Activated CD8-positive, alpha-beta T cell treated with anti-CD3 and anti-CD28 coated beads, Interleukin-2, amount 10 ng/mL, durations not matched to agents 7 days and 5 days (primary cell): ENCODE results near the gene BIRC6. TPM values are rescaled to one million over a fixed set of nuclear protein-coding genes. Genes with fewer than 3 reads are reported as not detected.

ENCODE experiments used
- ATAC-seq: fragments of 150-1000 bp; cut with Tn5 transposase; one replicate; pipeline ENCODE4 v1.10.0; 2021; ENCODE audit warnings: moderate library complexity
- CTCF ChIA-PET: fragments of 350-600 bp; sonication (Branson Sonifier 250); formaldehyde crosslinking; loops from one replicate; lab custom pipeline; 2021; ENCODE audit warnings: antibody characterized with exemption; lab: Charles Lee
- POLR2A ChIA-PET: fragments of 350-600 bp; sonication (Branson Sonifier 250); formaldehyde crosslinking; loops from one replicate; lab custom pipeline; 2021; ENCODE audit warnings: antibody characterized with exemption; lab: Charles Lee
- DNase-seq: peaks from one replicate; pipeline ENCODE4 v3.0.0-alpha.2; 2020
- H3K27ac Mint-ChIP-seq: one replicate; pipeline ENCODE4 v1.8.0; 2021; ENCODE audit warnings: mild to moderate bottlenecking, mixed read lengths
- H3K27me3 Mint-ChIP-seq: one replicate; pipeline ENCODE4 v1.8.0; 2021; ENCODE audit warnings: low read depth, mixed read lengths
- H3K36me3 Mint-ChIP-seq: one replicate; pipeline ENCODE4 v1.8.0; 2021; ENCODE audit warnings: low read depth, mixed read lengths
- H3K4me1 Mint-ChIP-seq: one replicate; pipeline ENCODE4 v1.8.0; 2021; ENCODE audit warnings: low read depth, mixed read lengths
- H3K4me3 Mint-ChIP-seq: one replicate; pipeline ENCODE4 v1.8.0; 2021; ENCODE audit warnings: mild to moderate bottlenecking, mixed read lengths
- H3K9me3 Mint-ChIP-seq: one replicate; pipeline ENCODE4 v1.8.0; 2022; ENCODE audit warnings: mixed read lengths; ENCODE audit not compliant: insufficient read depth
- total RNA-seq, 2 experiments: library from RNA; stranded (reverse); gene quantifications; one replicate each; pipeline ENCODE4 v1.2.3, GENCODE V29; 2021

BIRC6 gene
- total RNA-seq, 2 experiments from 2014 or later, result 105 to 106 TPM

DNA sequence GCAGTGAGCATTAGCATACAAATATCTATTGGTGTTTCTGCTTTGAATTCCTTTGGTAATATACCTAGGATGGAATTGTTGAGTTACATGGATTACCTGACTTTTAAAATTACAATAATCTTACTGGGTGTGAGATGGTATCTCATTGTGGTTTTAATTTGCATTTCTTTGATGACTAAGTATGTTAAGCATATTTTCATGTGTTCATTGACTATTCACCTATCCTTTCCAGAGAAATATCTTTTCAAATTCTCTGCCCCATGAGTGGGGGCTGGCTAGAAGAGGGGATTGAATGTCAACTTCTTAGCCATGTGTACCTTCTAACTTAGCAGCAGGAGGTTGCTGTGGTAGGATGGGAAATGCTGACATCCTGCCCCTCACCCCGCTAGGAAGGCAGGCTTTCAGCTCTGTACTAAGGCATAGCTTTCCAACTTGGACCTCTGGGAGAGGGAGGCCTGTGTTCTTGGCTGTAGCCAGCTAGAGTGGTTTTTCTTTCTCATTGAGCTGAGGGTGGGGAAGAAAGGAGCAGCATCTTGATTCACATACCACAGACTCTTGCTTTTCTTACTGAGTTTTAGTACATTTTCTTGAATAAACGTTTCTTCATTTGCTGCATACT is 207.7 kb downstream of the BIRC6 start:
- DNase-seq, result no peak
- CTCF ChIA-PET, result no interaction called here
- POLR2A ChIA-PET, result no interaction called here
- peaks cover 54% of the 10 kb centered on the region for H3K36me3 Mint-ChIP-seq
- H3K4me3 Mint-ChIP-seq, result no peak overlapping the region
- peaks cover 10% of the 10 kb centered on the region for H3K4me1 Mint-ChIP-seq
- no peak for ATAC-seq
- H3K27me3 Mint-ChIP-seq, result no peaks in the 10 kb centered on the region
- no peak overlapping the region for H3K27ac Mint-ChIP-seq
- peaks cover 19% of the 10 kb centered on the region for H3K9me3 Mint-ChIP-seq

DNA sequence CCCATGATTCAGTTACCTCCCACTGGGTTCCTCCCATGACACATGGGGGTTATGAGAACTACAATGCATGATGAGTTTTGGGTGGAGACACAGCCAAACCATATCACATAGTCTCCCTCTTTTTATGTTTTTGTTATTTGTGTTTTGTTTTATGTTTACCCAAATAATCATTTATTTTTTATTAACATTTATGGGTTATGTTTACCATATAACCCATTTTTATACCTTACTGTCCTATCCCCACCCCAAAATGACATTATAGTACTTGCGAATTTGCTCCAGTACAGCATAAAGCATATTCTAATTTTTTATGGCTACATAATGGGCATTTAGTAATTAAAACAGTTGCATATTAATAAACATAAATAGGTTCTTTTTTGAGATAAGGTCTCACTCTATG is 209.1 kb downstream of the BIRC6 start:
- H3K36me3 Mint-ChIP-seq, result peaks cover 59% of the 10 kb centered on the region
- peaks cover 20% of the 10 kb centered on the region for H3K9me3 Mint-ChIP-seq
- H3K4me3 Mint-ChIP-seq, result no peak overlapping the region
- H3K27ac Mint-ChIP-seq, result no peak overlapping the region
- ChIA-PET POLR2A (no interaction called here), CTCF (no interaction called here)
- peaks cover 14% of the 10 kb centered on the region for H3K4me1 Mint-ChIP-seq
- no peaks in the 10 kb centered on the region for H3K27me3 Mint-ChIP-seq
- DNase-seq (no peak), ATAC-seq (no peak)

DNA sequence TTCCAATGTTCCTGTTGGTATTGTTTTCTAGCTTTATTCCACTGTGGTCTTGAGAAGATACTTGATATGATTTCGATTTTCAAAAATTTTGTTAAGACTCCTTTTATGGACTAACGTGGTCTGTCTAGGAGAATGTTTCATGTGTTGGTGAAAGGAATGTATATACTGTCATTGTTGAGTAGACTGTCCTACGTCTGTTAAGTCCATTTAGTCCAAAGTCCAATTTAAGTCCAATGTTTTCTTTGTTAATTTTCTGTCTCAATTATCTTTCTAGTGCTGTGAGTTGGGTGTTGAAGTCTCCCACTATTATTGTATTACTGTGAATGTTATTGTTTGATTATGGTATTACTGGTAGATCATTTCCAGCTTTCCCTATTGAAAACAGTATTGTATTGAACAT is 215.2 kb downstream of the BIRC6 start:
- no peak for ATAC-seq

DNA sequence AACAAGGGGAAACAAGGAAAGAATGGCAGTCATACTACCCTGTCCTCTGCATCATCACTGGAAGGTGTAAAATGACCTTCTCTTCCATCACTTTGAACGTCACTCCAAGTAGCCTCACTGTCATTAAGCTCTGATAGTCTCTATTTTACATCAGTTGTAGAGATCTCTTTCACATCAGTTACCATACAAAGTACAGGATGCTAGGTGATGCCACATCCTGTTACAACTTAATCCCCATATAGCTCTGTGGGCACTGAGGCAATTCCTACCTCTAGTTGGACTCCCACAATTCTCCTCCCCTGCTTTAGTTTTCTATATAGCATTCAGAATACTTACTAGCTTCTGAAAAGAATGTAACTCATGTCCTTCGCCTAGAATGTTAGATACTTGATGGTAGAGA is 215.9 kb downstream of the BIRC6 start:
- H3K36me3 Mint-ChIP-seq, result peaks cover 59% of the 10 kb centered on the region
- ATAC-seq (peak; percentile 80), DNase-seq (peak; percentile 37)
- peak overlapping the region; percentile 52 for H3K4me3 Mint-ChIP-seq
- H3K27me3 Mint-ChIP-seq, result no peaks in the 10 kb centered on the region
- peak overlapping the region; percentile 87 for H3K27ac Mint-ChIP-seq
- CTCF ChIA-PET, result interaction anchor here (1.1 to 1.3 kb wide), 2 partner anchors 14 to 48 kb away, joined by 3 to 4 read pairs; no protein-coding TSS in a partner anchor
- H3K4me1 Mint-ChIP-seq, result peaks cover 37% of the 10 kb centered on the region
- peaks cover 7% of the 10 kb centered on the region for H3K9me3 Mint-ChIP-seq
- POLR2A ChIA-PET, result interaction anchor here (0.7 to 1.0 kb wide), 2 partner anchors 15 to 19 kb away, joined by 3 to 5 read pairs; no protein-coding TSS in a partner anchor

More for the DNA sequence above, 215.2 kb downstream of the BIRC6 start:
- Mint-ChIP-seq H3K4me1 (peaks cover 37% of the 10 kb centered on the region), H3K27me3 (no peaks in the 10 kb centered on the region), H3K36me3 (peaks cover 65% of the 10 kb centered on the region), H3K4me3 (peak overlapping the region; percentile 16), H3K27ac (peak overlapping the region; percentile 76), H3K9me3 (peaks cover 7% of the 10 kb centered on the region)
- DNase-seq, result no peak
- ChIA-PET CTCF (interaction anchor here (1.1 kb wide), 1 partner anchor 14 kb away, joined by 3 read pairs; no protein-coding TSS in a partner anchor), POLR2A (no interaction called here)

DNA sequence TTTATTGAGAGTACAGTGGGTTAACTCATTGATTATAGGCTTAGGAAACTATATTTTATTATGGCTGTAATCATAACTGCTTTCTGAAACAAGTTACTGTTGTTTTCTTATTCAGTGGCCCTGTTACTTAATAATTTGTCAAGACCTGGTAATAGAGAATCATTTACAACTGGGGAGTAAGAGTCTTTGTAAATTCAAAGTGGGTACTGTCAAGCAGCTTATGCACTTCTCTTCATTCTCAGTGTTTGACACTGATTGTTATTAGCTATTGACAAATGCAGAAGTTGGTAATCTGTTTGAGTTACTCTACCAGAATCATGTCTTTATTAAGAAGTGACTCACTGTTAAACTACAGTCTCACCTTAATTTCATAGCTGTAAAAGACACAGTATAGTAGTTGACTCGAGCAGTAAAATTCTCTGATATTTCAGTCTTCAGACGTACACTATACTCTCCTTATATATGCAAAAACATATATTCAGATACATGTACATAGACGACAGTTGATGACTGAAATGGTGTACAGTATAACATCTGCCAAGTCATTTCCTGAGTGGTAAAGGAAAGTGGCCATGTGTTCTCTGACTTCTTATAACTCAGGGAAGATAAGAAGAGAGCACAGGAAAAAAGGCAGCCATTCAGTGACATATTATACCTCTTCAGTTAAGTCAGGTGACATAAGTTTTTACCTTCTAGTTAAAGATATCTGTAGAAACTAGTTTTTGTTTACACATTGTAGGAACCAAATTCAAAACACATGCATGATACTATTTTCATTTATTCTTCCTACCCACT is 235.0 kb downstream of the BIRC6 start:
- ChIA-PET POLR2A (interaction anchor here (1.0 to 1.1 kb wide), 2 partner anchors 9 to 19 kb away, joined by 4 to 5 read pairs; no protein-coding TSS in a partner anchor), CTCF (interaction anchor here (1.0 kb wide), 1 partner anchor 13 kb away, joined by 4 read pairs; no protein-coding TSS in a partner anchor)
- peak; percentile 26 for DNase-seq

DNA sequence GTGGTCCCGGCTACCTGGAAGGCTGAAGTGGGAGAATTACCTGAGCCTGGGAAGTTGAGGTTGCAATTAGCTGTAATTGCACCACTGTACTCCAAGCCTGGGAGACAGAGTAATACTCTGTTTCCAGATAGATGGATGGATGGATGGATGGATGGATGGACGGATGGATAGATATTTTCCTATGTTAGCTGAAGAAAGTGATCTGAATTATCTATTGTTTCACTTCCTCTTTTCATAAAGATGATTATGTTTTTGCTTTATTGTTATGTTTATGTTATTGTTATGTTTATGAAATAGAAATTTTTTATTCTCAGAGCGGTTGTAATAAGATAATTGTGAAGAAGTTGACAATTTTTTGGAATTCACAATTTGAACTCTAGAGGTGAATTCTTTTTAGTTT is 237.8 kb downstream of the BIRC6 start:
- POLR2A ChIA-PET, result no interaction called here
- ATAC-seq (no peak), DNase-seq (no peak)
- Mint-ChIP-seq H3K4me1 (peaks cover 22% of the 10 kb centered on the region), H3K27ac (no peak overlapping the region), H3K9me3 (no peaks in the 10 kb centered on the region), H3K36me3 (peaks cover 54% of the 10 kb centered on the region), H3K4me3 (no peak overlapping the region), H3K27me3 (no peaks in the 10 kb centered on the region)
- CTCF ChIA-PET, result no interaction called here

More for the DNA sequence above, 235.0 kb downstream of the BIRC6 start:
- peaks cover 22% of the 10 kb centered on the region for H3K4me1 Mint-ChIP-seq
- H3K4me3 Mint-ChIP-seq, result peak overlapping the region; percentile 24
- H3K27ac Mint-ChIP-seq, result peak overlapping the region; percentile 81
- H3K36me3 Mint-ChIP-seq, result peaks cover 45% of the 10 kb centered on the region
- no peaks in the 10 kb centered on the region for H3K27me3 Mint-ChIP-seq
- no peaks in the 10 kb centered on the region for H3K9me3 Mint-ChIP-seq
- peak; percentile 94 for ATAC-seq

DNA sequence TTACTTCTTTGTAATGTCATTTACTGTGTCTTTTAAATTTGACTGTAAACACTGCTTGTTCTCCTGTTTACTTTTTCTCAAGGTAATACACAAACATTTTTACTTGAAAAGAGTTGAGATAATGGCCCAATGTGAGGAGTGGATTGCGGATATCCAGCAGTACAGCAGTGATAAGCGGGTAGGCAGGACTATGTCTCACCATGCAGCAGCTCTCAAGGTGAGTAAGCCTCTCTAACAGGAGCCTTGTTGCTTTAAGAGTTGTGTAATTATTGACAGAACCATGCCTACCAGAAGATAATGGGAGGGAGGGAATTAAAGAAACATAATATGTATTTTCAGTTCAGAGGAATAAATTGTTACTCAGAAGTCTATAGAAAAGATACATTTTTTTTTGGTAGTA is 254.5 kb downstream of the BIRC6 start:
- Mint-ChIP-seq H3K27ac (no peak overlapping the region), H3K4me1 (no peaks in the 10 kb centered on the region), H3K4me3 (no peak overlapping the region), H3K9me3 (no peaks in the 10 kb centered on the region), H3K36me3 (peaks cover 51% of the 10 kb centered on the region), H3K27me3 (no peaks in the 10 kb centered on the region)
- POLR2A ChIA-PET, result no interaction called here
- DNase-seq, result no peak
- CTCF ChIA-PET, result no interaction called here
- no peak for ATAC-seq

DNA sequence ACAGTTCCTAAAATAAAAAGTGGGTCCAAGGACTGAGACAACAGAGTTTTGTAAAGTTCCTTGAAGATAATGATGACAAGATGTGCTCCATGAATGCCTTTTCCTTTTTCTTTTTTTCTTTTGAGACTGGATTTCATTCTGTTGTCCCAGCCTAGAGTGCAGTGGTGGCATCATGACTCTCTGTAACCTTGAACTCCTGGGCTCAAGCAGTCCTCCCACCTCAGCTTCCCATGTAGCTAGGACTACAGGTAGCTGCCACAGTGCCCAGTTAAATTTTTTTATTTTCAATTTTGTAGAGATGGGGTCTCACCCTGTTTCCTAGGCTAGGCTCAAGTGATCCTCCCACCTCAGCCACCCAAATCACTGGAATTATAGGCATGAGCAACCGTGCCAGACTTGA is 254.9 kb downstream of the BIRC6 start:
- no peak overlapping the region for H3K27ac Mint-ChIP-seq
- no peak for ATAC-seq
- no peaks in the 10 kb centered on the region for H3K27me3 Mint-ChIP-seq
- H3K36me3 Mint-ChIP-seq, result peaks cover 51% of the 10 kb centered on the region
- no peak overlapping the region for H3K4me3 Mint-ChIP-seq
- POLR2A ChIA-PET, result no interaction called here
- DNase-seq, result no peak
- H3K9me3 Mint-ChIP-seq, result no peaks in the 10 kb centered on the region
- H3K4me1 Mint-ChIP-seq, result no peaks in the 10 kb centered on the region
- CTCF ChIA-PET, result no interaction called here

DNA sequence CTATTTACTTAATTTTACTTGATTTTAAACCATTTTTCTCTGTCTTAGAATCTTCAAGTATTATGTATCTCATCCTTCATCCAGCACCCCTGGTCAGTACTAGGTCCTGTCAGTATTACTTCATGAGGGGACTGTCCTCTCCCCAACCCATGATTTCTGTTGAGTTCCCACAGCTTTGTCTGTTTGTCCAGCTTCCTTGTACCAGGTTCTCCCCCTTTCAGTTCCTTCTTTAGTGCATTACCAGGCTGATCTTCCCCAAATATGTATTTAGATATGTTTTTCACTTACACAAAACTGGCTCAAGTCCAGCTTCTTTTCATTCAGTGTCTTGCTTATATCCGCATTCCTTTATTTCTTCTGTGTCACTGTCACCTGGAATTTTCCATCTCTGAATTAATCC is 257.3 kb downstream of the BIRC6 start:
- DNase-seq (no peak), ATAC-seq (no peak)
- Mint-ChIP-seq H3K4me1 (peaks cover 2% of the 10 kb centered on the region), H3K9me3 (no peaks in the 10 kb centered on the region), H3K27ac (no peak overlapping the region), H3K27me3 (no peaks in the 10 kb centered on the region), H3K36me3 (peaks cover 49% of the 10 kb centered on the region), H3K4me3 (no peak overlapping the region)
- ChIA-PET POLR2A (no interaction called here), CTCF (interaction anchor here (2.2 kb wide), 1 partner anchor 10 kb away, joined by 5 read pairs; no protein-coding TSS in a partner anchor)

DNA sequence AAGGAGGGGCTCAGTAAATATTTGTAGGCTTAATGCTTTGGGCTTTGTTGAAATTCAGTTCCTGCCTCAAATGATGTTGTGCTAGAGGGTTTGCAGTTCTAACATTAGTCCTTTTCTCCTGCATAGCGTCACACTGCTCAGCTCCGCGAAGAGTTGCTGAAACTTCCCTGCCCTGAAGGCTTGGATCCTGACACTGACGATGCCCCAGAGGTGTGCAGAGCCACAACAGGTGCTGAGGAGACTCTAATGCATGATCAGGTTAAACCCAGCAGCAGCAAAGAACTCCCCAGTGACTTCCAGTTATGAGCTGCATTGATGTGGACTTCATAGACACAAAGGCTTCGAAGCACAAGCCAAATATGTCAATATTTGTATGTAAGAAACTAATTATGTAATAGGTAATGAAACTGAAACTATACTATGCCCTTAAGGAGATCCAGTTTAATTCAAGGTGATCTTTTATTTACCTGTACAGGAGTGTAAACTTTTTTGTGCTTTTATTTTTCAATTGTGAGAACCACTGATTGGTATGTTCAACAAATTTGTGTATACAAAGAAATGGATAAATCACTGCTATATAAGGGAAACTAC is 260.9 kb downstream of the BIRC6 start:
- DNase-seq, result no peak
- Mint-ChIP-seq H3K9me3 (no peaks in the 10 kb centered on the region), H3K27ac (no peak overlapping the region), H3K4me1 (peaks cover 2% of the 10 kb centered on the region), H3K4me3 (no peak overlapping the region), H3K36me3 (peaks cover 39% of the 10 kb centered on the region), H3K27me3 (no peaks in the 10 kb centered on the region)
- ATAC-seq, result no peak
- ChIA-PET POLR2A (no interaction called here), CTCF (no interaction called here)

DNA sequence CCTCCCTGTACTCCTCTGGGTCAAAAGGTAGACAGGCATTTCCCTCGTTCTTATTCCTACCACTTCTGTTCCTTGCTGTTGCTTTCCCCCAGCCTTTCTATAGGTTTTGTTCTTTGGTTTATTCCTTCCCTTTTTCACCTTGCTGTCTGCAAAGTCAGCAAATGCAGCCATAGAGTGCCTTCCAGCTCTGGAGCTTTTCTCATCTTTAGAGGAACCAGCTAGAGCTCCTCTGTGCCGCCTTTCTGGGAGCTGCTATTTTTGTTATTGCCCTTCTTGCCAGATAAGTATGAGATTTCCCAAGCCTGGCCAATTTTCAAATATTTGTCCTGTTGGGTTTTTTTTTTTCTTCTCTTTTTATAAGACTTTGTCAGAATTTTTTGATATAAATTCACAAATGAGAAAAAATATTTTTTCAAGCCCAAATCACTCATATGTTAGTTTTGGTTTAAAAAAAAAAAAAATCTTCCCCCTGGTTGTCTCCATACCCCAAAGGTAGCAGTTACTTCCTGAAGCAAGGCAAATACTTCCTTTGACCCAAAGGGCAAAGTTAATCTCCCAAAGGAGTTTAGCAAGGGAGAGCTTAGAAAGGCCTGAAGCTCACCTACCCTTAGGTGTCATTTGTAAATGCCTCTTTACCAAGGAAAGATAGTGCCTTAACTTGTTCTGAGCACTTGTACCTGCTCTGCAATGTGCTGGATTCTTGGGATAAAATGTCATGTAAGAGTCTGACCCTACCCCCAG is 265.9 kb downstream of the BIRC6 start:
- H3K9me3 Mint-ChIP-seq, result no peaks in the 10 kb centered on the region
- peaks cover 17% of the 10 kb centered on the region for H3K36me3 Mint-ChIP-seq
- POLR2A ChIA-PET, result no interaction called here
- H3K4me1 Mint-ChIP-seq, result peaks cover 8% of the 10 kb centered on the region
- DNase-seq (no peak), ATAC-seq (no peak)
- H3K27me3 Mint-ChIP-seq, result no peaks in the 10 kb centered on the region
- H3K27ac Mint-ChIP-seq, result no peak overlapping the region
- H3K4me3 Mint-ChIP-seq, result no peak overlapping the region
- CTCF ChIA-PET, result no interaction called here
